Left lung (tissue), 10 donors: Measurements from ENCODE around the gene TSPAN17. TPM values are rescaled to one million over a fixed set of nuclear protein-coding genes. Genes with fewer than 3 reads are reported as not detected.

Experiments
- ATAC-seq: fragments of 200-7000 bp; cut with Tn5 transposase; one replicate; pipeline ENCODE4 v1.9.1; 2020; ENCODE audit warnings: moderate library complexity
- DNase-seq, 4 donors: peaks; one replicate each; pipeline ENCODE4 v3.0.0-alpha.2; 2013 to 2020
- H3K27ac ChIP-seq, 2 donors: fragments of 200-600 bp; sonication (generic) in 1 of 2; one replicate each; pipeline versions ENCODE4 v1.5.0 to v1.8.0; 2020 to 2021
- H3K27me3 ChIP-seq, 2 donors: fragments of 200-600 bp; sonication (generic) in 1 of 2; one replicate each; pipeline versions ENCODE4 v1.5.0 to v1.8.0; 2020 to 2021
- H3K36me3 ChIP-seq, 2 donors: fragments of 200-600 bp; sonication (generic) in 1 of 2; one replicate each; pipeline versions ENCODE4 v1.5.0 to v1.8.0; 2020 to 2021
- H3K4me1 ChIP-seq, 2 donors: fragments of 200-600 bp; one replicate each; pipeline ENCODE4 v1.8.0; 2021
- H3K4me3 ChIP-seq, 2 donors: fragments of 200-600 bp; sonication (generic) in 1 of 2; one replicate each; pipeline versions ENCODE4 v1.5.0 to v1.8.0; 2020 to 2021; ENCODE audit warnings: mild to moderate bottlenecking in 1 of 2
- H3K9me3 ChIP-seq, 2 donors: fragments of 200-600 bp; sonication (generic) in 1 of 2; one replicate each; pipeline versions ENCODE4 v1.5.0 to v1.8.0; 2020 to 2021
- intact Hi-C, 2 donors: fragments of 100-400 bp; cut with DNase I; formaldehyde crosslinking; loops; one replicate each; pipeline versions ENCODE4 v1.11.2 to v1.14.2; 2022
- polyA plus RNA-seq, 6 donors: library from polyadenylated mRNA; unstranded; fragments of 120-200 nt; gene quantifications; one replicate each; pipeline ENCODE4 v1.2.1, GENCODE V29; 2013; ENCODE audit not compliant: insufficient read length in 6 of 6
- total RNA-seq, 2 donors: library from RNA; stranded (reverse); fragmentation: NEBNext Ultra II Directional; extraction: Animal tissue kit (Norgen Biotek cat#: 25700); gene quantifications; one replicate each; pipeline ENCODE4 v1.2.1, GENCODE V29; 2021
- TF ChIP-seq, protein P1 (sequence below), 2 donors: fragments of 200-600 bp; sonication (generic) in 1 of 2; IDR thresholded peaks; one replicate each; pipeline versions ENCODE4 v1.5.0 to v1.8.0; 2021; ENCODE audit warnings: antibody characterized with exemption in 2 of 2
- donor health status: DM: no; HTN: yes; CAD: no.
- donor health status: DM: no; HTN: no; CAD: no.

TSPAN17 gene
- total and polyA plus RNA-seq, 8 donors = 26.0 to 48.3 (median 35.0) TPM

DNA sequence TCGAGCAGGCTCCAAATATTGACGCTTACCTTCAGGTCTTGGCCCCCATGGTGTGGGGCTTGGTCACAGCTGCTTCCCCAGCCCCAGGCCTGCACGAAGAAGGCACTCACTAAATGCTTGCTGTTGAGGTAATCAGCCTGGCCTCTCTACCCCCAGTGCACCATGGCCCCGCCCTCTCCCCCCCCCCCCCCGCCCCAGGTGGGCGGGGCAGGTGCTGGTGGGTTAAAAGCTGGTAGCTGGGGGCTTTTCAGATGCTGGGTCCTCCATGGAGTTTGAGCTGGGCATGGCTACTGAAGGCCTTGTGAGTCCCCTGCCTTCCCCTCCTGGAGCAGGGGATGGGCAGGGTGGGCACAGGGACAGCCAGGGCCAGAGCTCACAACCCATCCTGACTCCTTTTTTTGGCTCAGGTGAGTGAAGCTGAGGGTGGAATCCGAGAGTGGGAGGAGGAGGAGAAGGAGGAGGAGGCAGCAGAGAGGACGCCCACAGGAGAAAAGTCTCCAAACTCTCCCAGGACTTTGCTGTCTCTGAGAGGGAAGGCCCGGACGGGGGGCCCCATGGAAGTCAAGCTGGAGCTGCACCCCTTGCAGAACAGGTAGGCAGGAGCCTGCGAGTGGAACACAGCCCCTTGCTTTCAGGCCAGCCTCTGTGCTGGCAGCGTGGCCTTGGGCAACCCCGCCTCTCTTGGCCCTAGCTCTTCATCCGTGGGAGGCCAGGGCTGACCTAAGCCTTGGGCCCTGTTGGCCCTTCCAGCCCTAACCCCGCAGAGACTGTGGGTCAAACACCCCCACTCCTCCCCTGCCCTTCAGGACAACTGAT is 4.4 kb upstream of the TSPAN17 start:
- Histone ChIP-seq H3K4me1 (peaks cover 6 to 8% of the 10 kb centered on the region in 2 donors), H3K4me3 (no peak overlapping the region), H3K27me3 (no peaks in the 10 kb centered on the region), H3K9me3 (no peaks in the 10 kb centered on the region), H3K36me3 (no peaks in the 10 kb centered on the region), H3K27ac (no peak overlapping the region)
- DNase-seq = no peak
- intact Hi-C loops = no loop called here
- TF ChIP-seq, protein P1, sequence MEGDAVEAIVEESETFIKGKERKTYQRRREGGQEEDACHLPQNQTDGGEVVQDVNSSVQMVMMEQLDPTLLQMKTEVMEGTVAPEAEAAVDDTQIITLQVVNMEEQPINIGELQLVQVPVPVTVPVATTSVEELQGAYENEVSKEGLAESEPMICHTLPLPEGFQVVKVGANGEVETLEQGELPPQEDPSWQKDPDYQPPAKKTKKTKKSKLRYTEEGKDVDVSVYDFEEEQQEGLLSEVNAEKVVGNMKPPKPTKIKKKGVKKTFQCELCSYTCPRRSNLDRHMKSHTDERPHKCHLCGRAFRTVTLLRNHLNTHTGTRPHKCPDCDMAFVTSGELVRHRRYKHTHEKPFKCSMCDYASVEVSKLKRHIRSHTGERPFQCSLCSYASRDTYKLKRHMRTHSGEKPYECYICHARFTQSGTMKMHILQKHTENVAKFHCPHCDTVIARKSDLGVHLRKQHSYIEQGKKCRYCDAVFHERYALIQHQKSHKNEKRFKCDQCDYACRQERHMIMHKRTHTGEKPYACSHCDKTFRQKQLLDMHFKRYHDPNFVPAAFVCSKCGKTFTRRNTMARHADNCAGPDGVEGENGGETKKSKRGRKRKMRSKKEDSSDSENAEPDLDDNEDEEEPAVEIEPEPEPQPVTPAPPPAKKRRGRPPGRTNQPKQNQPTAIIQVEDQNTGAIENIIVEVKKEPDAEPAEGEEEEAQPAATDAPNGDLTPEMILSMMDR (IDR thresholded peaks at IDR 0.05) = no peak
- ATAC-seq = no peak

DNA sequence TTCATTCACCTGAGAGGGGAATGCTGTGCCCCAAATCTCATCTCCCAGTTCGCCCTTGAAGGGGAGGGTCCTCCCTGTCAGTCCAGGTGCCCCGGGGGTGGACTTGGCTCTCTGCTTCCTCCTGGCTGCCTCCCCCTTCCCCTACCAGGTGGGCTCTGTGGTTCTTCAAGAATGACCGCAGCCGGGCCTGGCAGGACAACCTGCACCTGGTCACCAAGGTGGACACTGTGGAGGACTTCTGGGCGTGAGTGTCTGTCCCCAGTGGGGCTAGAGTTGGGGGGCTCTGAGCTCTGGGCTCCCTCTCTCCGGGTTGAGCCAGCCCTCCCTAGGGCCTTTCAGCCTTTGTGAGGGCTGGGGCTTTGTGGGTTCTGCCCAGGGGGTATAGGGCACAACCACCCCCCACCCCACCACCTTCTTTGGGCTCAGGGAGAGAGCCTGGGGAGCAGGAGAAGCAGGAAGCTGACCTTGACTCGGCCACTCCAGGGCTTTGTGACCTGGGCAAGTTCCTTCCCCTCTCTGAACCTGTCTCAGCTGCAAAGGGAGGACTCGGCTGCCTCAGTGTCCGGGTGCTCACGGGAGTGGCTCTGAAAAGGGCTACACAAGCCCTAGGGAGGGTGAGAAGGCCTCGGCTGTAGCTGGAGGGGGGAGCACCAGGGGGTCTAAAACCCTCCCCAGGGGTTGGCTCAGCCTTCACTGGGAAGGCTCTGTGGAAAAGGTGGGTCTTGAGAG is 3.6 kb upstream of the TSPAN17 start:
- H3K9me3 ChIP-seq = no peaks in the 10 kb centered on the region
- H3K27me3 ChIP-seq = no peaks in the 10 kb centered on the region
- intact Hi-C loops = no loop called here
- peaks cover 13 to 16% of the 10 kb centered on the region in 2 donors for H3K4me1 ChIP-seq
- H3K36me3 ChIP-seq = no peaks in the 10 kb centered on the region
- no peak overlapping the region for H3K4me3 ChIP-seq
- no peak for ATAC-seq
- TF ChIP-seq, protein P1 (IDR thresholded peaks at IDR 0.05) = no peak
- peak in 1 of 4 donors; percentile 35 for DNase-seq
- H3K27ac ChIP-seq = no peak overlapping the region

DNA sequence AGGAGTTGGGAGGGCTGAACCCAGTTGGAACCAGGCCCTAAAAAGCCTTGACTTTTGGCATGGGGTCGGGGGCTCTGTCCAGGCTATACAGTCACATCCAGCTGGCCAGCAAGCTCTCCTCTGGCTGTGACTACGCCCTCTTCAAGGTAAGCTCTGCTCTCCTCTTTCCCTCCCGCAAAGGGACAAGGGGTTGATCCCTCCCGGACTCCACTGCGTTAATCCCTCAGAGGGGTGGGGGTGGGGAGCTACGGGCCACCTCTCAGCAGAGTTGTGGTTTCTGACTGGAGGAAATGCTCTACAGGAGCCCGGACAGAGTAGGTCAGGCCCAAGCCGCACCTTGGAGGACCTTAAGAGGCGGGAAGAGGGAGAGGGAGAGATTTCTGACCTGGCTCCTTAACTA is 3.0 kb upstream of the TSPAN17 start:
- peaks cover 14 to 17% of the 10 kb centered on the region in 2 donors for H3K4me1 ChIP-seq
- ATAC-seq (no peak), DNase-seq (peak in 1 of 4 donors; percentile 8)
- TF ChIP-seq, protein P1 (IDR thresholded peaks at IDR 0.05) = no peak
- no peaks in the 10 kb centered on the region for H3K36me3 ChIP-seq
- no peaks in the 10 kb centered on the region for H3K27me3 ChIP-seq
- H3K27ac ChIP-seq = no peak overlapping the region
- no peak overlapping the region for H3K4me3 ChIP-seq
- intact Hi-C loops = no loop called here
- no peaks in the 10 kb centered on the region for H3K9me3 ChIP-seq

DNA sequence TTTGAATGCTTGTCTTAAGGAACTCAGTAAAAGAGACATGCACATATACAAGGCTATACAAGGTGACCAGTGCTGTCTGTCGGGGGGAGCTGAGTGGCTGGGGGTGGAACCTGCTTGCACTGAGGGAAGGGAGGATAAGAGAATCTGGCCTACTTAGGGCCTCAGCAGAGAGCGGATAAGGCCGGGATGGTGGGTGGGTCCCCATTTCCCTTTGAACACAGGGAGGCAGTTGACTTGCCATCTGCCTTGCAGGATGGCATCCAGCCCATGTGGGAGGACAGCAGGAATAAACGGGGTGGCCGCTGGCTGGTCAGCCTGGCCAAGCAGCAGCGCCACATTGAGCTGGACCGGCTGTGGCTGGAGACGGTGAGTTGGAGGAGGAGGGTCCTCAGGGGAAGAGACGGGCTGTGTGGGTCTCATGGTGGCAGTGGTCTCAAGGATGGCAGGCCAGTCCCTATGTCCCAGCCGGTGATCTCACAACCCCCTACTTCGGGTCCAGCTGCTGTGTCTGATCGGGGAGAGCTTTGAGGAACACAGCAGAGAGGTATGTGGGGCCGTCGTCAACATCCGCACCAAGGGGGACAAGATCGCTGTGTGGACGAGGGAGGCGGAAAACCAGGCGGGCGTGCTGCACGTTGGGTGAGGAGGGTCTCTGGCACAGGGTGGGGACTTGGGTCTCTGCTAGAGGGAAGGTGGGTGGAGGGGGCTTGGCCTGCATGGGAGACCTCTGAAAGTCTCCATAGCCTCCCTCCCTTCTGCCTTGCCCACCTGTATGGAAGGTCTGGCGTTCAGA is 2.2 kb upstream of the TSPAN17 start:
- H3K4me1 ChIP-seq = peaks cover 14 to 17% of the 10 kb centered on the region in 2 donors
- intact Hi-C loops = no loop called here
- H3K27ac ChIP-seq = no peak overlapping the region
- no peak for ATAC-seq
- H3K27me3 ChIP-seq = no peaks in the 10 kb centered on the region
- no peaks in the 10 kb centered on the region for H3K9me3 ChIP-seq
- no peak overlapping the region for H3K4me3 ChIP-seq
- no peaks in the 10 kb centered on the region for H3K36me3 ChIP-seq
- DNase-seq = no peak
- TF ChIP-seq, protein P1 (IDR thresholded peaks at IDR 0.05) = no peak
